Inflammatory macrophage treated with lipopolysaccharide for 1 hour (primary cell): ENCODE measurements around the gene FRAS1.
"Not testable (repeated sequence)": the region's sequence is repeated elsewhere in the genome, so short reads cannot be mapped to it uniquely, and the experiment has no call there.

Source experiments
- DNase-seq, 2 donors: peaks; one replicate each; pipeline ENCODE4 v3.0.0-alpha.2; 2020 to 2022

Gene FRAS1

GRCh38 chr4:78218260-78218659 lies 161.1 kb downstream of the FRAS1 start:
- DNase-seq, result no peak

GRCh38 chr4:78219825-78220224 lies 162.7 kb downstream of the FRAS1 start:
- no peak for DNase-seq

DNA sequence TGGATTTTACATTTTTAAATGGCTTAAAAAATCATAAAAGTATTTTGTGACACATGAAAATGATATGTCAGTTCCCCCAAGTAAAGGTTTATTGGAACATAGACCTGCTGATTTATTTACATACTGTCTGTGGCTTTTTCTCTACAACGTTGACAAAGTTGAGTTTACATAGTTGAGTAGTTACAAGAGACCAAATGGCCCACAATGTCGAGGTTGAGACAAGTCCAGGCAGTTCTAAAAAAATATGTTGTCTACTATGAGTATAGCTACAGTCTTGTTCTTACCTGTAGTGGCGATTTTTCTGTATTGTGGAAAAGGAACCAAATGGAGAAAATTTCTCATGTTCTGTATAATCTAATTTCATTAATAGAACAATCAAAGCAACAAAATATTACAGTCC lies 163.2 kb downstream of the FRAS1 start:
- no peak for DNase-seq

GRCh38 chr4:78222575-78223186 lies 165.6 kb downstream of the FRAS1 start:
- no peak for DNase-seq

DNA sequence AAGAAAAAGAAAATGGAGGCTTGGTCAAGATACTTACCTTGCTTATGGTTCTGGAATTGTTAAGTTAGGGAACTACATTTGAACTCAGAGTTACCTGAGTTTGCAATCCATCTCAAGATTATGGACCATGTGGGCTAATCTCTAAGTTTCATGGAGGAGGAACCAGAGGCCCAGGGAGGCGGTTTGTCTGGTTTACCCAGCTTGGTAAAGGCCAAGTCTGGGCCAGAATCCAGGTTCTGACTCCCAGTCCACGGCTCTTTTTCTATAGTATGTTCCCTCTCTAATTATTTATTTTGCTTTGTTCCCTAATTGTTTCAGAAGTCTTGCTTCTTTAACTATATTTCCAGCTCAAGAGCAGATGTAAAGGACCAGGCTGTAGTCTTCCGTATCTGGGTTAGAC lies 168.1 kb downstream of the FRAS1 start:
- DNase-seq, result no peak

DNA sequence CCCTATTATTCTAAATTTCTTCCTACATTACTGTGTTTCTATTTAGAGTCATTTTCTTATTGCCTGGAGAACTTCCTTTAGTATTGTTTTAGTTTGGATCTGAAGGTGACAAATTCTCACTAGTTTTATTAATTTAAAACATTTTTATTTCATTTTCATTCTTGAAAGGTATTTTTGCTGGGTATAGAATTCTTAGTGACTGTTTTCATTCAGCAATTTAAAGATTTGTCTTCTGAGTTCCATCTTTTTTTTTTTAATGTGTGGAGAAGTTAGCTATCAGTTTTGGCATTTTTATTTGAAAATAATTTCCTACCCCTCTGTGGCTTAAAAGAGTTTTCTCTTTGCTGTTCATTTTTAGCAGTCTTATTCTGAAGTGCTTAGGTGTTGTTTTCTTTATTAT lies 169.2 kb downstream of the FRAS1 start:
- DNase-seq, result no peak

- DNase-seq, result no peak
These were observed 170.4 kb downstream of the FRAS1 start for GRCh38 chr4:78227411-78228057.

DNA sequence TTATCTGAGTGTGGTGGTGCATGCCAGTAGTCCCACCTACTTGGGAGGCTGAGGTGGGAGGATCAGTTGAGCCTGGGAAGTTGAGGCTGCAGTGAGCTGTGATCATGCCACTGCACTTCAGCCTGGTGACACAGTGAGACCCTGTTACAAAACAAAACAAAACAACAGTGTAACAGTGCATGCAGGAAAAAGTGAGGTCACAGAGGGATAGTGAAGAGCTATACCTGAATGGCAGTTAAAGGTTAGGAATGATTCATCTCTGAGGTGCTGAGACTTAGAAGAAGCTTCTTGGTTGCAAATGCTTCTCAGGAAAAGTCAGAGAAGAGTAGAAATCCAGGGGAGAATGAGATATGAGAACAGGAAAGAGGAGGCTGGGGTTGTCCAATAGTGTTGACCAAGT lies 178.7 kb downstream of the FRAS1 start:
- no peak for DNase-seq

DNA sequence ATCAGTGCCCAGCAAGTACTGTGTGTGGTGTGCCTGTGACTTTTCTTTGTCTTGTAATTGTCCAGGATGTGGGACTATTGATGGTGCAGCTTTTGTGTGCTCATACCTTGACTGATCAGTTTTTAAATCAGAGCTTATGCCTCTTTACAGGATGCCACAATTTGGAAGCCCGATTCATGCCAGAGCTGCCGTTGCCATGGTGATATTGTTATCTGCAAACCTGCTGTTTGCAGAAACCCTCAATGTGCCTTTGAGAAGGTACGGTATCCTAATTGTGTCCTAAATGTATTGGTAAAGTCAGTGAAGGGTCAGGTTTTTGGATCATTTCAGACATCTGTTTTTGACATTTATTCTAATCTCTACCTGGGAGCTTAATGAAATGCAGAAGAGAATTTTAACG lies 180.2 kb downstream of the FRAS1 start:
- no peak for DNase-seq

DNA sequence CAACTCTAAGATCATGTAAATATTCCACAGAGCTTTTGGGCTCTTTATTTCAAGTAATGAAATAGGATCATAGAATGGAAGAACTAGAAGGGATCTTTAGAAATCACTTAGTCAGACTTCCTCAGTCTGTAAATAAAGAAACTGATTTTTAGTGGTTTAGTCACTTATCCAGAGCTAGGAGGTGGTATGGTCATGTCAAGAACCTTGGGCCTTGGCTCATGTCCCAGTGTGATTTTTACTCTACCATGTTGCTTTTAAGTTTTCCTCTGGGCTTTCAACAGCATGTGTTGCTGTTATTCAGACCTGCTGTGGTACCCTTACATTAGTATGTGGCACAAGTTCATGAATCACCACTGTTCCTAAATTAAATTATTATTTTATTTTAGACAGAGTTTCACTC lies 184.9 kb downstream of the FRAS1 start:
- DNase-seq, result no peak

DNA sequence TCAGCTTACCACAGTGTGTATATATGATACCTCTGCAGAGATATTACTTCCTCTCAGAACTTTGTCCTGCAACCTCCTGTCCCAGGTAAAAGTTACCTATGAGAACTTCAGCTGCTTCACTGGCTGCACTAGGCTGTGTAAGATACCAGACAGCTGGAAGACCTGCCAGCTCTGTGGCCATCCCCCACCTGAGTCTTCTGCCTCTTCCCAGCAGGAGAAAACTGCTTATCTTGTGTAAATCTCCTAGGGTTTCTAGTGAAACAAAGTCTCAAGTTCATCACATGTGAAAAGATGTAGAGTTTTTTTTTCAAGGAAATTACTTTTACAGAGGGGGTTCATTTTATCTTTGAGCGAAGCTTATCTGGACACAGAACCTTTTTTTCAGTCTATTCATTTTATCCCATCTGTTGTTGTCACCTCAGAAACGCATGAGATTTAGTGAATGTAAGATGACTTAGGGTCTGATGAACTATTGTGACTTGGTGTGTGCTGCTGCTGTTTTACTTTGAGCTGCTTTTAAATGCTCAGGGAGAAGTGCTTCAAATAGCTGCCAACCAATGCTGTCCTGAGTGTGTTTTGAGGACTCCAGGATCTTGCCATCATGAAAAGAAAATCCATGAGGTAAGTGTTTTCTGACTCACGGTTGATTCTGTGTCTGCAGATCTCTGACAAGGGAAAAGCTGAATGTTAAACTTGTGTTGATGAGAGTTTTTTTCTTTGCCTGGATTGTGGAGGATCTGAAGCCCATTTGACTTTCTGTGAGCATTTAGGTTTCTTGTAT lies 187.8 kb downstream of the FRAS1 start:
- DNase-seq, result no peak

GRCh38 chr4:78247536-78248285 lies 190.6 kb downstream of the FRAS1 start:
- DNase-seq, result no peak

DNA sequence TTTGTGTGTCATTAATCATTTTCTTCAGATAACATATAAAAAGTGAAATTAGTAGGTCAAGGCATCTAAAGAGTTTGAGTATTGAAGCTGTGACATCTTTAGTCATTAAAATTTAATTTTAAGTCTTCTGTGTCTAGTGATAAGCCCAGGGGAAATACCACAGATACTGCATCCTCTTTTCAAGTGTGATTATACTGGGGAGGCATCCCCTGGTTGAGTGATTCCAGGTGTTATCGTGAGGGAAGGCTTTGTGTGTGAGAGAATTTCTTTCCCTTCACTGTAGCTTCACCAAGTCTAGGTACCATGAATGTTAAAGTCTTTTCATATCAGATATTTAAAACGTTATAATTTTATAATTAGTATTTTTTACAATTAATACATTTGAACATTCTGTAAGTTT lies 193.4 kb downstream of the FRAS1 start:
- DNase-seq, result no peak

GRCh38 chr4:78252773-78253172 lies 195.7 kb downstream of the FRAS1 start:
- DNase-seq, result not testable (repeated sequence)

- DNase-seq, result no peak
These were observed 197.8 kb downstream of the FRAS1 start for GRCh38 chr4:78254893-78255292.

DNA sequence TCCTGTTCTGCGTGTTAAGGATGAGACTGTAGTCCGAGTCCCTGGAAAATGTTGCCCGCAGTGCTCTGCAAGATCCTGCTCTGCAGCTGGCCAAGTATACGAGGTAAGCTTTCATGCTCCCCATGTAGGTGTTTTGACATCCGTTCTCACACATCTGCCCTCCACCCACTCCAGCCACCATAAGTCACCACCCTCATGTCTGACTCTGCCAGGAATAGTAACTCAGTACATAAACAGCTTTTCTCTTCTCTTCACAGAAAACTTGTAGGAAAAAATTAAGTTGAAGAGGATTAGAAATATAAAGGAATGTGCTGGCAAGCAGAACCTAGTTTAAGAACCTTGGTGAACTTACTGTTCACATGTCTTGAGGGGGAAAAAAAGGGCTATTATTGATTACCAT lies 207.9 kb downstream of the FRAS1 start:
- DNase-seq, result no peak

GRCh38 chr4:78267790-78268189 lies 210.7 kb downstream of the FRAS1 start:
- DNase-seq, result no peak

DNA sequence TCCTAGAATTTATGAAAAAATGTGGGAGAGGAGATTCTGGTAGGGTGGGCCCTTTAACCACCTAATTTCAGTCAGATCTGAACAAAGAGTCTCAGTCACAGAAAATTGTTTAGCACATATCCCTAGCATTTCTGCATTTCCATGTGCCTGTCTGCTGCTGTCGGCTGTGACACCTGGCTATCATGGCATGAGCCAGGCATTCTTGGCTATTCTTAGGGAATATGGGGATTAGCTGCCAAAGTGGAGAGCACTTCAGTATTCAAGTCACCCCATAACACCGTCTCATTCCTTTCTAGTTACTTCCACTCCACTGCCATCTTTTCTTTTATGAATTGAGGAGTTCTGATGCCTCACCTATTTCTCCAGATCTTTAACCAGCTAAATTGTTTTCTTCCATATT lies 211.5 kb downstream of the FRAS1 start:
- DNase-seq, result no peak

DNA sequence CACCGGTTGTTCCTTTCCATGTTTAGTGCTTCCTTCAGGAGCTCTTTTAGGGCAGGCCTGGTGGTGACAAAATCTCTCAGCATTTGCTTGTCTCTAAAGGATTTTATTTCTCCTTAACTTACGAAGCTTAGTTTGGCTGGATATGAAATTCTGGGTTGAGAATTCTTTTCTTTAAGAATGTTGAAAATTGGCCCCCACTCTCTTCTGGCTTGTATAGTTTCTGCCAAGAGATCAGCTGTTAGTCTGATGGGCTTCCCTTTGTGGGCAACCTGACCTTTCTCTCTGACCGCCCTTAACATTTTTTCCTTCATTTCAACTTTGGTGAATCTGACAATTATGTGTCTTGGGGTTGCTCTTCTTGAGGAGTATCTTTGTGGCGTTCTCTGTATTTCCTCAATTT lies 218.3 kb downstream of the FRAS1 start:
- DNase-seq, result not testable (repeated sequence)

DNA sequence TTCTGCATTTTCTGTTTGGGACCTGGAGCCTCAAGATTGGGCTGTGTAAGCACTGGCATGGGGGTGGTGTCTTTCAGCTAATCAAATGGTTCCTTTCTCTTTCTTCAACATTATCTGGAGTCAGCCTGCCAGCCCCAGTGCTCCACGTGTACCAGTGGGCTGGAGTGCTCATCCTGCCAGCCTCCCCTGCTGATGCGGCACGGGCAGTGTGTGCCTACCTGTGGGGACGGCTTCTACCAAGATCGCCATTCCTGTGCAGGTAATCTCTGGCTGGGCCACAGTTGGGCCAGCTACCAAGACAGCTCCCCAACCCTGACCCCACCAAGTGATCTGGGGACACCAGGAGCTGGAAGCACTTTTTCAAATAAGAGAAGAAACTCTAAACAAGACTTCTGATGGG lies 229.2 kb downstream of the FRAS1 start:
- DNase-seq, result no peak

- DNase-seq, result no peak
These were observed 231.2 kb downstream of the FRAS1 start for GRCh38 chr4:78288327-78288726.

DNA sequence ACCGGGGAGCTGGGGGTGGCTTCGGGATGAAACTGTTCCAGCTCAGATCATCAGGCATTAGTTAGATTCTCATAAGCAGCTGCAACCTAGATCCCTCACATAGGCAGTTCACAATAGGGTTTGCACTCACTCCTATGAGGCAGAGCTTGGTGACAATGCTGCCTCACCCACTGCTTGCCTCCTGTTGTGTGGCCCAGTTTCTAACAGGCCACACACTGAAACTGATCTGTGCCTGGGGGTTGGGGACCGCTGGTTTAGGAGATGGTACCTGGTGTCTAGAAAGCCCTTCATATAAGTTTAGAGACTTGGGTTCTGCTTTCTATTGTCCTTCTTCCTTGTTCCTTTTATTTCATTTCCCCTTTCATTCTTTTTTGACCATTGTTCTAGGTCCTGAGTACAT lies 234.2 kb downstream of the FRAS1 start:
- no peak for DNase-seq

DNA sequence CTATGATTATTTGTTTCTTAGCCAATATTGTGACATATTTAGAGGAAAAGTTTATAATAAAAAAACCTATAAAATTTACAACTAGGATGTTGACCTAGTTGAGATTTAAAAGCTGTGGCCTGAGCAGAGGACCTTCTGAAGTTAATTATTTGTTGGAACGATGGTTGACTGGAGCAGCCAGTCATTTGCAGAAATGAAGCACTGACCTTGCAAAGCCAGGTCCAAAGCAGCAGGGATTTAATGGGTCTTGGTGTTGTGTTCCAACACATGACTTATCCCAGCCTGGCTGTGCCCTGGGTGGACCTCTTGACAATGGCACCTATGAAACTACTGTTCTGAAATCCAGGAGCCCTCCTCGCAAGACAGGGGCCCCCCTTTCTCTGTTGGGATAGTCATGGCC lies 235.2 kb downstream of the FRAS1 start:
- DNase-seq, result no peak

- no peak for DNase-seq
These were observed 235.7 kb downstream of the FRAS1 start for GRCh38 chr4:78292856-78293255.
